ENCODE results near the gene UBR3.
"Not testable (repeated sequence)": the region's sequence is repeated elsewhere in the genome, so short reads cannot be mapped to it uniquely, and the experiment has no call there.

The UBR3 gene

DNA sequence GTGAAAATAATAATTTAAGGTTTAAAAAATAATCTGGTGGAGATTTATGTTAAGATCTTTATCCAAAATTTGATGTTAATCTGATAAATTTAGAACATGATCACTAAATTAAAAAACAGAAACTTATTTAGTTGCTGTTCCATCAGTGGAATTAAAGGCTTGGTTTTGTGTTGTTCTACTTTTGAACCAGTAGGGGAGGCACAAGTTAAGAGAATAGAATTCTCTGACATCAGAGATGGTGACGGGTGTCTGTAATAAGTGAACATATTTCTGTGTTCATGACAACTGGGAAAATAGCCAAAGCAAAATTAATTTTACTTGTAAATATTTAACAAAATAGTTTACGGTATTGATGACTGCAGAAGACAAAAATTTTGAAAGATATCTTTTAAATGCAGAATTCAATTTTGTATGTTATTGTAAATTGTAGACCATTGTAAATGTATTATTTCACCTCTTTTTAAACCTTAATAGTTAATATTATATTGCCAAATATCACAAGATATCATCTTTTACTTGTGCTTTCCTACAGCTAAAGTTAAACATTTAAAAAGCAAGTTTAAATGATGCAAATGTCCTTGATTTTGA is 106.0 kb downstream of the UBR3 start:
- no peak overlapping the region for H3K4me3 ChIP-seq (ENCODE audit: low read length)
- no peaks in the 10 kb centered on the region for H3K36me3 ChIP-seq (ENCODE audit: control insufficient read depth, insufficient read depth, low read length)
- no peaks in the 10 kb centered on the region for H3K4me1 ChIP-seq (ENCODE audit: control insufficient read depth, insufficient read depth, low read length)
- no peaks in the 10 kb centered on the region for H3K27me3 ChIP-seq (ENCODE audit: control insufficient read depth, insufficient read depth, low read length)
- H3K9me3 ChIP-seq (ENCODE audit: control insufficient read depth, low read length) = no peaks in the 10 kb centered on the region
- no peak overlapping the region for H3K9ac ChIP-seq (ENCODE audit: low read length)

DNA sequence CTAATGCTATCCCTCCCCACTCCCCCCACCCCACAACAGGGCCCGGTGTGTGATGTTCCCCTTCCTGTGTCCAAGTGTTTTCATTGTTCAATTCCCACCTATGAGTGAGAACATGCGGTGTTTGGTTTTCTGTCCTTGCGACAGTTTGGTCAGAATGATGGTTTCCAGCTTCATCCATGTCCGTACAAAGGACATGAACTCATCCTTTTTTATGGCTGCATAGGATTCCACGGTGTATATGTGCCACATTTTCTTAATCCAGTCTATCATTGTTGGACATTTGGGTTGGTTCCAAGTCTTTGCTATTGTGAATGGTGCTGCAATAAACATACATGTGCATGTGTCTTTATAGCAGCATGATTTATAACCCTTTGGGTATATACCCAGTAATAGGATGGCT is 109.4 kb downstream of the UBR3 start:
- H3K4me3 ChIP-seq (ENCODE audit: low read length); H3K9me3 ChIP-seq (ENCODE audit: control insufficient read depth, low read length); H3K4me1 ChIP-seq (ENCODE audit: control insufficient read depth, insufficient read depth, low read length); H3K27me3 ChIP-seq (ENCODE audit: control insufficient read depth, insufficient read depth, low read length); H3K9ac ChIP-seq (ENCODE audit: low read length); H3K36me3 ChIP-seq (ENCODE audit: control insufficient read depth, insufficient read depth, low read length): not testable (repeated sequence)

DNA sequence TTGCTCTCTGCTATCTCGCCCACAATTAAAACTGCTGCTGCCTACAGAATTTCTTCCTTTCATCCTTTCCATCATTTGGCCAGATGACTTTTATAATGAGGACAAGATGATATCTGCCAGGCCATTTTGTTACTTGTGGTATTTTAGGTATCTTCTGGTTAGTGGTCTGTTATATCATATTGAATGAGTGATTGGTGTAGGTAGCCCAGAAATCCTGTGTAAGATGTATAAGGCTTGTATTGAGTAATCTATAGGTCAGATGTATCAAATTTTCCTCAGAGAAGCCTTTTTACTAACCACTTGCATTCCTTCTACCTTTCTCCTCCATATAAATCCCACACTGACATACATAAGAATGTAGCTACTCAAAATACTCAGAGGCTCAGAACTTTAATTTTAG is 118.3 kb downstream of the UBR3 start:
- Histone ChIP-seq H3K36me3 (ENCODE audit: control insufficient read depth, insufficient read depth, low read length) (no peaks in the 10 kb centered on the region), H3K9ac (ENCODE audit: low read length) (no peak overlapping the region), H3K27me3 (ENCODE audit: control insufficient read depth, insufficient read depth, low read length) (no peaks in the 10 kb centered on the region), H3K4me1 (ENCODE audit: control insufficient read depth, insufficient read depth, low read length) (no peaks in the 10 kb centered on the region), H3K9me3 (ENCODE audit: control insufficient read depth, low read length) (no peaks in the 10 kb centered on the region), H3K4me3 (ENCODE audit: low read length) (no peak overlapping the region)

DNA sequence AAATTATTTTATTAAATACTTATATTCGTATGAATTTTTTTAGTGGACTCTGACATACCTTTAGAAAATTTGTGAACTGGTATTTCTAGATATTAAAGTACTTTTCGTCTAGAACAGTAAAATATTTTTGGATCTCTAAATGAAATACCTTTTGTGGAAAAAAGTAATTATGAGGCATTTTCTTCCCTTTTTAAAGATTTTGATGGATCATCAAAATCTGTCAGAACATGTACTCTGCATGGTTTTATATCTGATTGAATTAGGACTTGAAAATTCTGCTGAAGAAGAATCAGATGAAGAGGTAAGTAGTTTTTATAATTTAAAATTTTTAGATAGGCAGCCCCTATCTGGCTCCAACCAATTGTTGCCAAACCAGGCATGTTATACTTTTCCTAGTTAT is 118.8 kb downstream of the UBR3 start:
- Histone ChIP-seq H3K9me3 (ENCODE audit: control insufficient read depth, low read length) (no peaks in the 10 kb centered on the region), H3K9ac (ENCODE audit: low read length) (no peak overlapping the region), H3K36me3 (ENCODE audit: control insufficient read depth, insufficient read depth, low read length) (no peaks in the 10 kb centered on the region), H3K4me3 (ENCODE audit: low read length) (no peak overlapping the region), H3K27me3 (ENCODE audit: control insufficient read depth, insufficient read depth, low read length) (no peaks in the 10 kb centered on the region), H3K4me1 (ENCODE audit: control insufficient read depth, insufficient read depth, low read length) (no peaks in the 10 kb centered on the region)

DNA sequence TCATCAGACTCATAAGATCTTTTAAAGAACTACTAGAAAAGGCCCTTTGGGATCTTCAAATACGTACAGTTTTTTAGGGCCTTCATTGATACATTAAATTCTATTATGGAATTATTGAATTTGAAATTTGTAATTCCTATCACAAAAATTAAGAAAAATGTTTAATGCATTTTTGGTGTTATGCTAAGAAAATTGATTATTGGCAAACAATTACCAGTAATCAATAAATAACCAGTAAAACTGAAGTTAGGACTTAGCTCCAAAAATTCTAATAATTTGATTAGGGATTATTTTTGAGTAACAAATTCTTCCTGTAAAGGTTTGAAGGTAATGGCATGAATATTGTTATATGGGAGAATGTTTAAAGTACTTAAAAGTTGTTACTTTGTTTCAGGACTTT is 119.3 kb downstream of the UBR3 start:
- Histone ChIP-seq H3K27me3 (ENCODE audit: control insufficient read depth, insufficient read depth, low read length) (no peaks in the 10 kb centered on the region), H3K9ac (ENCODE audit: low read length) (no peak overlapping the region), H3K9me3 (ENCODE audit: control insufficient read depth, low read length) (no peaks in the 10 kb centered on the region), H3K4me1 (ENCODE audit: control insufficient read depth, insufficient read depth, low read length) (no peaks in the 10 kb centered on the region), H3K36me3 (ENCODE audit: control insufficient read depth, insufficient read depth, low read length) (no peaks in the 10 kb centered on the region), H3K4me3 (ENCODE audit: low read length) (no peak overlapping the region)

DNA sequence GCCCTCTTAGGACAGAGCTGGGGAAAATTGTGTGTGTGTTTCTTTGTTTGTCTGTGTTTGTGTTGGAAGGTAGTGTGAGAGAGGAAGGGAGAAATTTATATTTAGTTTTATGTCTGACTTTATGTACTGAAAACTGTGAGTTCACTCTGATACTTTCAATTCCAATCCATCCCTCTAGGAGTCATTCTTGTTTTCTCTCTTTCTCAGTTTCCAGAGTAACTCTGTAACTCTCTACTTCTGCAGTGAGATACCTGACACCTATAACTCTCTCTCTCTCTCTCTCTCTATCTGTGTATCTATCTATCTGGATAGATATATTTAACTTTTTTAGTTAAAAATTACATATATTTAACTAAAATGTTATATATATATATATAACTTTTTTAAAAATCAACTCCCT is 128.7 kb downstream of the UBR3 start:
- H3K4me1 ChIP-seq (ENCODE audit: control insufficient read depth, insufficient read depth, low read length) = no peaks in the 10 kb centered on the region
- H3K9me3 ChIP-seq (ENCODE audit: control insufficient read depth, low read length) = no peaks in the 10 kb centered on the region
- H3K36me3 ChIP-seq (ENCODE audit: control insufficient read depth, insufficient read depth, low read length) = no peaks in the 10 kb centered on the region
- H3K27me3 ChIP-seq (ENCODE audit: control insufficient read depth, insufficient read depth, low read length) = no peaks in the 10 kb centered on the region
- no peak overlapping the region for H3K4me3 ChIP-seq (ENCODE audit: low read length)
- no peak overlapping the region for H3K9ac ChIP-seq (ENCODE audit: low read length)

DNA sequence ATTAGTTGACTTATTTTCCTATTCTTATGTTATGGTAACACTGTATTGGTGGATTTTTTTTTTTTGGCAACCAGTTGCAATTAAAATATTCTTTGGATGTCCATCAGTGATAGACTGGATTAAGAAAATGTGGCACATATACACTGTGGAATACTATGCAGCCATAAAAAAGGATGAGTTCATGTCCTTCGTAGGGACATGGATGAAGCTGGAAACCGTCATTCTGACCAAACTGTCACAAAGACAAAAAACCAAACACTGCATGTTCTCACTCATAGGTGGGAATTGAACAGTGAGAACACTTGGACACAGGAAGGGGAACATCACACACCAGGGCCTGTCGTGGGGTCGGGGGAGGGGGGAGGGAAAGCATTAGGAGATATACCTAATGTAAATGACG is 130.0 kb downstream of the UBR3 start:
- not testable (repeated sequence) for H3K4me3 ChIP-seq (ENCODE audit: low read length); H3K4me1 ChIP-seq (ENCODE audit: control insufficient read depth, insufficient read depth, low read length); H3K9ac ChIP-seq (ENCODE audit: low read length); H3K36me3 ChIP-seq (ENCODE audit: control insufficient read depth, insufficient read depth, low read length); H3K27me3 ChIP-seq (ENCODE audit: control insufficient read depth, insufficient read depth, low read length); H3K9me3 ChIP-seq (ENCODE audit: control insufficient read depth, low read length)

DNA sequence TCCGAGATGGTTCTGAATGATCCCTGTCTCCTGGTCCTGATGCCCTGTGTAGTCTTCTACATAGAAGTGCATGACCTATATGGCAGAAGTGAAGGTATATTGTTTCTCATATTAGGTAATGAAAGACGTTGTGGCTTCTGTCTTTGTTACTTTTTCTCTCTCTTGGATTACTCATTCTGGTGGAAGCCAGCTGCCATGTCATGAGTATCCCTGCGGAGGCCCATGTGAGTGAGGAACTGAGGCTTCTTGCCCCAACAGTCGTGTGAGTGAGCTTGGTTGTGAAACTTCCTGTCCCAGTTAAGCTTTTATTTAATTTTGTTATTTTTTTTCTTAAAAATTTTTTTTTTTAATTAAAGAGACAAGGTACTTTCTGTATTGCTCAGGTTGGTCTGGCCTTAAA is 134.7 kb downstream of the UBR3 start:
- Histone ChIP-seq H3K9me3 (ENCODE audit: control insufficient read depth, low read length) (no peaks in the 10 kb centered on the region), H3K9ac (ENCODE audit: low read length) (no peak overlapping the region), H3K36me3 (ENCODE audit: control insufficient read depth, insufficient read depth, low read length) (no peaks in the 10 kb centered on the region), H3K4me3 (ENCODE audit: low read length) (no peak overlapping the region), H3K4me1 (ENCODE audit: control insufficient read depth, insufficient read depth, low read length) (no peaks in the 10 kb centered on the region), H3K27me3 (ENCODE audit: control insufficient read depth, insufficient read depth, low read length) (no peaks in the 10 kb centered on the region)

DNA sequence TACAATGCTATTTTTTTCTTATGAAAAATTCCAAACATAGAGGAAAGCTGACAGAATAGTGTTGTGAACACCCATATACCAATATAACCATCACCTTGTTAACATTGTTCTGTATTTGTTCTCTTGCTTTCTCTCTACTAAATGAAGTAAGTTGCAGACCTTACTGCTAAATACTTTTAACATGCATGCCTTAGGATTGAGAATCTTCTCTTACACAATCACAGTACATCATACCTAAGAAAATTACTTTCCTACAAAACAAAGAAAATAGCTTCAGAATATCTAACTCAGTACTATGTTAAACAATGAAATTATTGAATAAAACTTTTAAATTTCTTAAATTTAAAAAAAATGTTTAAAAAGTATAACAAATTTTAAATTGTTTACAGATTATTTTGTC is 136.5 kb downstream of the UBR3 start:
- Histone ChIP-seq H3K4me1 (ENCODE audit: control insufficient read depth, insufficient read depth, low read length) (no peaks in the 10 kb centered on the region), H3K36me3 (ENCODE audit: control insufficient read depth, insufficient read depth, low read length) (no peaks in the 10 kb centered on the region)

DNA sequence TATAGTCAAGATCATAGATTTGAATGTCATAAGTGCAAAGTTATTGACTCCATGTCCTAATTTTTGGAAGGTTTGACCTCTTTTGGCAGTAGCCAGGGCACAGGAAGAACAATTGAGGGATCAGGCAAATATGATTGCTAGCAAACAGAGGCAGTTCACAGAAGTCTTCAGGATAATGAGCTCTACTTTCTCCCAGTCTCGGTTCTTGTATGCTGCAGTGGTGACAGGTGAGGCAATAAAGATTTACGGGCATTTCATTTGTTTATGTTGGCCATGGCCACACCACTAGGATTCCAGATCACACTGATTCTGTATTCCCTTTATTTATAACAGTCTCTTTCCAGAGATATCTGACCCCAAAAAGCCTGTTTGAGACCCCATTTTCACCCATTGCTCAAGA is 137.5 kb downstream of the UBR3 start:
- Histone ChIP-seq H3K36me3 (ENCODE audit: control insufficient read depth, insufficient read depth, low read length) (no peaks in the 10 kb centered on the region), H3K9ac (ENCODE audit: low read length) (no peak overlapping the region)

More for the DNA sequence above, 136.5 kb downstream of the UBR3 start:
- Histone ChIP-seq H3K27me3 (ENCODE audit: control insufficient read depth, insufficient read depth, low read length) (no peaks in the 10 kb centered on the region), H3K9ac (ENCODE audit: low read length) (no peak overlapping the region), H3K4me3 (ENCODE audit: low read length) (no peak overlapping the region), H3K9me3 (ENCODE audit: control insufficient read depth, low read length) (no peaks in the 10 kb centered on the region)

DNA sequence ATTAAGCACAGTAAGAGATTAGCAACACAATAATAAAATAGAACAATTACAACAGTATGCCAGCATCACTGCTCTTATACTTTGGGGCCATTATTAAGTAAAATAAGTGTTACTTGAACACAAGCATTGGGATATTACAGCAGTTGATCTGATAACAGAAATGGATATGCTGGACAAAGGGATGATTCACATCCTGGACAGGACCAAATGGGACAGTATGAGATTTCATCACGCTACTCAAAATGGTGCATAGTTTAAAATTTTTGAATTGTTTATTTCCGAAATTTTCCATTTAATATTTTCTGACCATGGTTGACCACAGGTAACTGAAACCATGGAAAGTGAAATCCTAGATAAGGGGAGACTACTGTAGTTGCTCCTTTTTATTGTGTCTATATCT is 138.2 kb downstream of the UBR3 start:
- no peaks in the 10 kb centered on the region for H3K36me3 ChIP-seq (ENCODE audit: control insufficient read depth, insufficient read depth, low read length)
- no peak overlapping the region for H3K9ac ChIP-seq (ENCODE audit: low read length)
- H3K4me1 ChIP-seq (ENCODE audit: control insufficient read depth, insufficient read depth, low read length) = no peaks in the 10 kb centered on the region
- no peaks in the 10 kb centered on the region for H3K9me3 ChIP-seq (ENCODE audit: control insufficient read depth, low read length)
- no peaks in the 10 kb centered on the region for H3K27me3 ChIP-seq (ENCODE audit: control insufficient read depth, insufficient read depth, low read length)
- H3K4me3 ChIP-seq (ENCODE audit: low read length) = no peak overlapping the region

More for the DNA sequence above, 137.5 kb downstream of the UBR3 start:
- Histone ChIP-seq H3K27me3 (ENCODE audit: control insufficient read depth, insufficient read depth, low read length) (no peaks in the 10 kb centered on the region), H3K4me1 (ENCODE audit: control insufficient read depth, insufficient read depth, low read length) (no peaks in the 10 kb centered on the region), H3K4me3 (ENCODE audit: low read length) (no peak overlapping the region), H3K9me3 (ENCODE audit: control insufficient read depth, low read length) (no peaks in the 10 kb centered on the region)

DNA sequence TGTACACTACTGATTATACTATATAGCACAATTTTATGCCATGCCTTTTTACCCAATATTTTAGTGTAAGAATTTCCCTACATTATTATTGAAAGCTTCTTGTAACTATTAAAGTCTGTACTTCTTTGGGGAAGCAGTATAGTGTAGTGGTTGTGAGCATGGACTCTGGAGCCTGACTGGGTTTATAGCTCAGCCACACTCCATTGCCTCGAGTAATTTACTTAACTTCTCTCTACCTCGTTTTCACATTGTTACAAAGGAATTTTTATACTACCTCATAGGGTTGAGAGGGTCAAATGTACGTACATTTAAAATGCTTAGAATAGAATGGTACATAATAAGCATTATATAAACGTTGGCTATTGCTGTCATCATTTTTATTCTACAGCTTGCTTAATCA is 139.2 kb downstream of the UBR3 start:
- Histone ChIP-seq H3K9ac (ENCODE audit: low read length) (no peak overlapping the region), H3K36me3 (ENCODE audit: control insufficient read depth, insufficient read depth, low read length) (no peaks in the 10 kb centered on the region), H3K27me3 (ENCODE audit: control insufficient read depth, insufficient read depth, low read length) (no peaks in the 10 kb centered on the region), H3K4me1 (ENCODE audit: control insufficient read depth, insufficient read depth, low read length) (no peaks in the 10 kb centered on the region), H3K4me3 (ENCODE audit: low read length) (no peak overlapping the region), H3K9me3 (ENCODE audit: control insufficient read depth, low read length) (no peaks in the 10 kb centered on the region)

DNA sequence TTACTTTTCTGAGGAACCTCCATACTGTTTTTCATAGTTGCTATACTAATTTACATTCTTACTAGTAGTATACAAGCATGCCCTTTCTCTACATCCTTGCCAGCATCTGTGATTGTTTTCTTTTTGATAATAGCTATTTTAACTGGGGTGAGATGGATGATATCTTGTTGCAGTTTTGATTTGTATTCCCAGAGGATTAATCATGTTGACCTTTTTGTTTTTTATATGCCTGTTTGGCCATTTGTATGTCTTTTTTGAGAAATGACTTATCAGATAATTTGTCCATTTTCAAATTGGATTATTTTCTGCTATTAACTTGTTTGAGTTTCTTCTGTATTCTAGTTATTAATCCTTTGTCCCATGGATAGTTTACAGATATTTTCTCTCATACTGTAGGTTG is 141.5 kb downstream of the UBR3 start:
- Histone ChIP-seq H3K9ac (ENCODE audit: low read length) (no peak overlapping the region), H3K27me3 (ENCODE audit: control insufficient read depth, insufficient read depth, low read length) (no peaks in the 10 kb centered on the region), H3K4me1 (ENCODE audit: control insufficient read depth, insufficient read depth, low read length) (no peaks in the 10 kb centered on the region), H3K9me3 (ENCODE audit: control insufficient read depth, low read length) (no peaks in the 10 kb centered on the region), H3K36me3 (ENCODE audit: control insufficient read depth, insufficient read depth, low read length) (no peaks in the 10 kb centered on the region), H3K4me3 (ENCODE audit: low read length) (no peak overlapping the region)
